HTR-8/SVneo (cell line): Measurements from ENCODE around the gene DRC7.
A peak's percentile ranks its signal among the peaks of the same experiment; 100 is the strongest.

Experiments
- DNase-seq: peaks from one replicate; pipeline ENCODE4 v3.0.0; 2011; ENCODE audit warnings: low spot score, mixed read lengths; ENCODE audit not compliant: insufficient read length
- FAIRE-seq: peaks from 2 replicates; lab custom pipeline; 2011; peaks lifted over from hg19 to GRCh38; lab: Jason Lieb, UNC

Gene DRC7

GRCh38 chr16:57757883-57758282, 63.3 kb downstream of the DRC7 start:
- FAIRE-seq (no peak), DNase-seq (no peak)

- FAIRE-seq (no peak), DNase-seq (no peak)
Measured at GRCh38 chr16:57758331-57759117, 63.9 kb downstream of the DRC7 start.

GRCh38 chr16:57759131-57759530, 64.5 kb downstream of the DRC7 start:
- DNase-seq (no peak), FAIRE-seq (no peak)

GRCh38 chr16:57759541-57760356, 65.1 kb downstream of the DRC7 start:
- DNase-seq (no peak), FAIRE-seq (no peak)

- FAIRE-seq (peak; percentile 55), DNase-seq (no peak)
Measured at GRCh38 chr16:57760357-57761160, 66.0 kb downstream of the DRC7 start.

- no peak for DNase-seq
- FAIRE-seq, result no peak
Measured at GRCh38 chr16:57761301-57761700, 66.7 kb downstream of the DRC7 start.

GRCh38 chr16:57761957-57762356, 67.4 kb downstream of the DRC7 start:
- DNase-seq, result no peak
- no peak for FAIRE-seq

- FAIRE-seq (no peak), DNase-seq (no peak)
Measured at GRCh38 chr16:57762365-57763040, 67.9 kb downstream of the DRC7 start.

- DNase-seq, result no peak
- FAIRE-seq, result no peak
Measured at GRCh38 chr16:57763285-57764005, 68.8 kb downstream of the DRC7 start.

GRCh38 chr16:57764006-57764340, 69.4 kb downstream of the DRC7 start:
- DNase-seq (no peak), FAIRE-seq (no peak)

GRCh38 chr16:57764341-57765159, 69.9 kb downstream of the DRC7 start:
- peak; percentile 99 for FAIRE-seq

GRCh38 chr16:57765160-57765728, 70.6 kb downstream of the DRC7 start:
- FAIRE-seq, result peak; percentile 86
- no peak for DNase-seq

More at GRCh38 chr16:57764341-57765159, 69.9 kb downstream of the DRC7 start:
- DNase-seq, result peak; percentile 95

GRCh38 chr16:57766714-57767348, 72.2 kb downstream of the DRC7 start:
- DNase-seq, result no peak
- peak; percentile 69 for FAIRE-seq

GRCh38 chr16:57769541-57770145, 75.0 kb downstream of the DRC7 start:
- FAIRE-seq (no peak), DNase-seq (no peak)

- DNase-seq (no peak), FAIRE-seq (no peak)
Measured at GRCh38 chr16:57770361-57770760, 75.8 kb downstream of the DRC7 start.

- FAIRE-seq, result no peak
Measured at GRCh38 chr16:57771141-57771785, 76.7 kb downstream of the DRC7 start.

GRCh38 chr16:57773019-57773418, 78.4 kb downstream of the DRC7 start:
- FAIRE-seq (no peak), DNase-seq (no peak)

More at GRCh38 chr16:57771141-57771785, 76.7 kb downstream of the DRC7 start:
- DNase-seq, result no peak
